NCI-H2196 treated with DMSO at 0.1 percent for 48 hours (cell line): ENCODE data around the gene WDFY3.

Source experiments
- DNase-seq: peaks from one replicate; lab custom pipeline; 2025; ENCODE audit not compliant: unreplicated experiment; lab: John Stamatoyannopoulos, UW

Gene WDFY3, protein sequence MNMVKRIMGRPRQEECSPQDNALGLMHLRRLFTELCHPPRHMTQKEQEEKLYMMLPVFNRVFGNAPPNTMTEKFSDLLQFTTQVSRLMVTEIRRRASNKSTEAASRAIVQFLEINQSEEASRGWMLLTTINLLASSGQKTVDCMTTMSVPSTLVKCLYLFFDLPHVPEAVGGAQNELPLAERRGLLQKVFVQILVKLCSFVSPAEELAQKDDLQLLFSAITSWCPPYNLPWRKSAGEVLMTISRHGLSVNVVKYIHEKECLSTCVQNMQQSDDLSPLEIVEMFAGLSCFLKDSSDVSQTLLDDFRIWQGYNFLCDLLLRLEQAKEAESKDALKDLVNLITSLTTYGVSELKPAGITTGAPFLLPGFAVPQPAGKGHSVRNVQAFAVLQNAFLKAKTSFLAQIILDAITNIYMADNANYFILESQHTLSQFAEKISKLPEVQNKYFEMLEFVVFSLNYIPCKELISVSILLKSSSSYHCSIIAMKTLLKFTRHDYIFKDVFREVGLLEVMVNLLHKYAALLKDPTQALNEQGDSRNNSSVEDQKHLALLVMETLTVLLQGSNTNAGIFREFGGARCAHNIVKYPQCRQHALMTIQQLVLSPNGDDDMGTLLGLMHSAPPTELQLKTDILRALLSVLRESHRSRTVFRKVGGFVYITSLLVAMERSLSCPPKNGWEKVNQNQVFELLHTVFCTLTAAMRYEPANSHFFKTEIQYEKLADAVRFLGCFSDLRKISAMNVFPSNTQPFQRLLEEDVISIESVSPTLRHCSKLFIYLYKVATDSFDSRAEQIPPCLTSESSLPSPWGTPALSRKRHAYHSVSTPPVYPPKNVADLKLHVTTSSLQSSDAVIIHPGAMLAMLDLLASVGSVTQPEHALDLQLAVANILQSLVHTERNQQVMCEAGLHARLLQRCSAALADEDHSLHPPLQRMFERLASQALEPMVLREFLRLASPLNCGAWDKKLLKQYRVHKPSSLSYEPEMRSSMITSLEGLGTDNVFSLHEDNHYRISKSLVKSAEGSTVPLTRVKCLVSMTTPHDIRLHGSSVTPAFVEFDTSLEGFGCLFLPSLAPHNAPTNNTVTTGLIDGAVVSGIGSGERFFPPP (N-terminal part only)

DNA sequence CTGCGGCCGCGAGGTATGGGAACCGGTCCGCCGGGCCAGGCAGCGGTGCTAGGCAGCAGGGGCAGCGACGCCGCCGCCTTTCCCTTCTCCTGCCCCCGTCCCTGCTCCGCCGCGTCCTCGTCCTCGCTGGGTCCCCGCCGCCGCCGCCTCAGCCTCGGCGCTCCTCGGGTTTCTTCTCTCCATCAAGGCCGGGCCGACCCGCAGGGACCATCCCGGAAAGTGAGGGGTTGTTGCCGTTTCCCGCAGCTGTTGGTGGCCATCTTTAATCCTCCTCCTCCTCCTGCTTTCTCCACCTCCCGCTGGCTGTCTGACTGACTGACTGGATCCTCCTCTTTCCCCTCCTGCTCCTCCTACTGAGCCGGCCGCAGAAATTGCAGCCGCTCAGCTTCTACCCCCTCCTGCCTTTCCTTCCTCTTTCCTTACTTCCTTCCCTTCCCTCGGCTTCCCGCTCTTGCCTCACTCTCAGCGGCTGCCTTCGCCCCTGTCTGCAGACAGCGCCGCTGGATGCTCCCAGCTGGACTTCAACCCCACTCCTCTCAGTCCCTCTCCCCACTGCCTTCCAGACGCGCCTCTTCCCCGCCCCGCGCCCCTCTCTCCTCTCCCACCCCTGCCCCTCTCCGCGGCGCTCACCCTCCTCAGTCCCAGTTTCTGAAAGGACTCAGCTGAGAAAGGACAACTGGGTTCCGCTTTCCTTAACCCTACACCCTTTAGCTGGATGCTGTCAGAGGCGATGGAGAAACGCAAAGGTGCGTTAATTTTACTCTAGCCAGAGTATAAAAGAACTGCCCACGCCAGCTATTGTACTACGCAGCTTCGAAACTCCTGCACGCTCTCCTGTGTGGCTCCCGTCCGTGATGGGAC lies at the start of gene WDFY3:
Gene WDFY3, minus strand, starts transcription at position 309 of the 861 bp plus-strand sequence. CDS start 106,099 bp downstream, outside the sequence.
- DNase-seq: peak; percentile 51

DNA sequence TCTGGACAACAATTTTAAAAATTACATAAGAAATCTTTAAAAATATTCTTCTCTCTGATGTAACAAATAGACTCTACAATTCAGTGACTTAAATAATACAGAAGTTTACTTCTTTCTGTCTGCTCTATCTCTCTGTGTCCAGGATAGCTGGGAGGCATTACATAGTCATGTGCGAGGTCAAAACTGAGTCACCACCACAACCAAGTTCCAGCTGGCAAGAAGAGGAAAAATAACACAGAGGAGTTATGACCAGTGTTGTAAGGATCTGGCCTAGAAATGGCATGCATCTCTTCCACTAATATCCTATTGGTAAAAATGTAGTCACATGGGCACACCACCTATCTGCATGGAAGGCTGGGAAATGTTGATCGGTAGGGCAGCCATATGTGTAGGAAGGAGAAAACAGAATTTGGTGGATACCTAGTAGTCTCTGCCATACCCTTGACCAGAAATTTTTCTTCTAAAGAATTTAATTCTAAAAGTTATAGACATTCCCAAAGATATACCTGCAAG lies 39.4 kb upstream of the WDFY3 start:
- DNase-seq: no peak

DNA sequence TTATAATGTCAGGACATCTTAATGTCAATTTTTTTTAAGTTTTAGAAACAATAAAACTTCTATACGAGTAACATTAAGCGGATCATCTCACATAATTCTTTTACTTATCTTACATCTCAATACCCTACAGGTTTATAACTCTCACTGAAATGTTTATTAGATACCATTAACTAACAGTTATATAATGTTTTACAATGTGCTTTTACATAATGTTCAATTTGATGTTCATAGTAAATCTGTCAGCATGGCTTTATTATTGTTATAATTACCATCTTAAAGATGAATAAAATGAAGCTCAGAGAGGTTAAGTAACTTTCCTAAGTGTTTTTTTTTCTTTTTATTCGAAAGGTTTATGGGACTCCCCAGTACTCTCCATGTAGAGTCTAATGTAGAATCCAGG lies 33.9 kb upstream of the WDFY3 start:
- DNase-seq: no peak

DNA sequence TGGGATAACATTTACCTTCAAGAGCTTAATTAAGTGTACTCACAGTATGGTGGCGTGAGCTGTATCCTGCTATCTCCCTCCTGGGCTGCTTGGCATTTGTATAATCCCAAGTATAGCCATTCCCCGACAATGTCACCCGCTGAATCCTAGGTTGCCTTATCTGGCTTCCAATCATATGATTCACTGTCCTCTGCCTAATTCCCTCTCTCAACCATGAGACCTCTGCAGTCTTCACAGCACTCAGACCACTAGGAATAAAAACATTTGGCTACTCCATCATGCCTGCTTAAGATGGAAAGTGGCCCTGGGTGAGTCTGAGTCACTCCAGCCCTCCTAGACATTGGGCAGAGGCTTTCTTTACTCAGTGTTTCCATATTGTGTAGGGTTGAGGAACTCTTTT lies 28.9 kb upstream of the WDFY3 start:
- no peak for DNase-seq

DNA sequence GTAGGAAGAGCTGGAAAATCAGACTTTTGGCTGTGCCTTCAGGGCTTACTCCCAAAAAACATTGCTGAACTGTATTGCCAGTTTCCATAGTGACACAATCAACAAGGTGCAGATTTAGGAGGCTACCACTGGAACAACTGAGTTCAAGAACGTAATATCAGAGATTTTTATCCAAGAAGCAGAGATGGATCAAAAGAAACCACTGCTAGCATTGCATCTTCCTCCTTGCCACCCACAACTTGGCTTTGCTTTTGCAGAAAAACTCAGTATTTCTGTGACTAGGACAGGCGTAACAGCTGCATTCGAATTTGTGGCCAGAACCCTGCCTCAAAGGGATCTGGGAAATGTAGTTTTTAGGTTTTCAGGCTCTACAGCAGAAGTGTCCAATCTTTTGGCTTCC lies 27.8 kb upstream of the WDFY3 start:
- no peak for DNase-seq

DNA sequence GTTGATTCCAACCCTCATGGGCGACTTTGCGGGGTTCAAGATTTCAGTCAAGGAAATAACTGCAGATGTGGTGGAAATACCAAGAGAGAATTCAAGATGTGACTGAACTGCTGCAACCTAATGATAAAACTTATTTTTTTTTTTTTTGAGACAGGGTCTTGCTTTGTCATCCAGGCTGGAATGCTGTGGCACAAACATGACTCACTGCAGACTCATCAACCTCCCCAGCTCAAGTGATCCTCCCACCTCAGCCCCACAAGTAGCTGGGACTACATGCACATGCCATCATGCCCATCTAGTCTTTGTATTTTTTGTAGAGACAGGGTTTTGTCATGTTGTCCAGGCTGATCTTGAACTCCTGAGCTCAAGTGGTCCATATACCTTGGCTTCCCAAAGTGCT lies 19.5 kb upstream of the WDFY3 start:
- DNase-seq: no peak

DNA sequence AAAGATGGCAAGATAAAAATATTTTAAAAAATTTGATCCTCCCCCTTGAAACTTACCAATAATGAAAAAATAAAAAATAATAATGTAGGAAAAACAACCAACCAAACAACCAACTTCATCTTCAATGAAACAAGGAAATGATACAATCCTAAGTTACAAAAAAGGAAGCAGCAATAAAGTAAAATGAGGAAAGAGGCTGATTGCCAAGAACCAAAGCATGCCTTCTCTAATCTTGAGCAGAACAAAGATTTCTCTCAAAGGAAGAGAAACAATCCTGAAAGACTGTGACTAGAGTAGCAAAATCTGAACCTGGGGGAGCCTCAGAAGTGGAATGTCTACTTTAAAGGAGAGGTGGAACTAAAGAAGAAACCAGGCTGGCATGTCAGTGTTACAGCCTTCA lies 10.9 kb upstream of the WDFY3 start:
- DNase-seq: no peak

DNA sequence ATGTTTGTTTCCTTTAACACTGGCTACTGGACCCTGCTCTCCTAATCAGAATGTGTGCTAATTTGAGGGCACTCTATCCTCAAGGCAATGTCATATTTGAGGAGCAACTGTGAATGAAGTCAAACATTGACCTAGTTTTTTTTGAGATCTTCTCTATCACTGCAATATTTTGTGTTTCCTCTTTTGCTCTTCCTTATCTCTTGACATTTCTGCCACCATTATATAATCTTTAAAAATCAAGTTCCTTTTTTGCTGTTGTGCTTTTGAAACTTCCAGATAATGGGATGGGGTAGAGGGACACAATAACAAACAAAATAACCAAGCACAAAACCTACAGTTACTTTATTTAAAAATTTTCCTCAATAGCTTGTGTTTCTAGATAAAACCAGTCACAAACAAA lies 7.4 kb upstream of the WDFY3 start:
- DNase-seq: no peak

DNA sequence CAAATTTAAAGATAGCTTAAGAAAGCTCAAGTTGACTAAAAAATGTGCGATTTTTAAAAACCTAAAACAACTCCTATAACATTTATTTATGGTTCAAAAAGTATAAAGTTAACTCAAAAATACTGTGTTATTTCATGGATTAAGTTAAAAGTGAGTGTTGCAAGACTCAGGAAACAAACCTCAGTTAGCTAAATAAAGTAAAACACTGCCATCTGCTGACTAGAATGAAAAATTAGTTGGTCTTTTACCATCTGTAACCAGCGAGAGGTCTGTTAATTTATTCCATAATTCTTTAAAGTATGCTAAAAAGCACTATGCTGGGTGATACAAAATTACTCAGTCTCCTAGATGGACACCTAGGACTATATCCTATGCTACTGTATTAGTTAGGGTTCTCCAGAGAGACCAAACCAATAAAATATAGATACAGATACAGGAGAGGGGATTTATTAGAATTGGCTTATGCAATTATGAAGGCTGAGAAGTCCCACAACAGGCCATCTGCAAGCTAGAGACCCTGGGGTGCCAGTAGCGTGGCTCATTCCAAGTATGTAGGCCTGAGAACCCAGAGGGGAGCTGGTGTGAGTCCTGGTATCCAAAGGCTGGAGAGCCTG lies 4.9 kb upstream of the WDFY3 start:
- DNase-seq: no peak

DNA sequence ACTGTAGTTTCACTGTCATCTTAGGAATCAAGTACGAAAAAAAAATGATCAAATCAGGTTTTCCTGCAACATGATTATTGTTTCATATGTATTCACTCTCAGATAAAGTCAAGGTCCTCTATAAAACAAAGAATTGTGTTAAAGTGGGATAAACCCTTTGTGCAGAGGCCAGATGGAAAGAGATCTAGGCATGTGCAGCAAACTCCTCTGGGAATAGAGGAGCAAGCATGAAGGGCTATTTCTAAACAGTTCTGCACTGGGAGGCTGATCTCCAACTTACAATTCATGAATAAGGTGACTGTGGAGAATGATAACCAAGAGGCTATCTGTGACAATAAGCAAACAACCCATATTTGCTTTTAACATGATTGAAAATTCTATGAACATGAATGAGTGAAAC lies 2.4 kb upstream of the WDFY3 start:
- DNase-seq: no peak

DNA sequence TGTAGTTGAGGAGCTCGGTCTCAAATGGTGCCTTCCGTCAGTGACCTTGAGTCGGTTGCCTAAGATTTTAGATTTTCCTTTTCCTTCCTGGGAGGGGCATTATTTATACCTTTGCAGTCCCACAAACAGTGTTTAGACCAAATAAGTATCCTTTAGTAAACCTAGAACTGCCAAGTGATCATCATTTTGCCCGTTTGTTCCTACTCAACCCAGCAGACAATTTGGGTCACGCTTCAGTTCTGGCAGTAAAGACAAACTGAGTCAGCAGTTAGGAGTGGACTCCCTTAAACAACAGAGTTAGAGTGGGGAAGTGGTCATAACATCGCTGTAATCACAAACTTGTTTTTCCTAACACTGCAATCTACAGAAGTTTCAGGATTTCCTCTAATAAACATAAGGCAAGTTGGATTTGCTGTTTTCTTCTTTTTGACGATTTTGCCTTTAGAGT lies 777 bp upstream of the WDFY3 start:
- DNase-seq: no peak

DNA sequence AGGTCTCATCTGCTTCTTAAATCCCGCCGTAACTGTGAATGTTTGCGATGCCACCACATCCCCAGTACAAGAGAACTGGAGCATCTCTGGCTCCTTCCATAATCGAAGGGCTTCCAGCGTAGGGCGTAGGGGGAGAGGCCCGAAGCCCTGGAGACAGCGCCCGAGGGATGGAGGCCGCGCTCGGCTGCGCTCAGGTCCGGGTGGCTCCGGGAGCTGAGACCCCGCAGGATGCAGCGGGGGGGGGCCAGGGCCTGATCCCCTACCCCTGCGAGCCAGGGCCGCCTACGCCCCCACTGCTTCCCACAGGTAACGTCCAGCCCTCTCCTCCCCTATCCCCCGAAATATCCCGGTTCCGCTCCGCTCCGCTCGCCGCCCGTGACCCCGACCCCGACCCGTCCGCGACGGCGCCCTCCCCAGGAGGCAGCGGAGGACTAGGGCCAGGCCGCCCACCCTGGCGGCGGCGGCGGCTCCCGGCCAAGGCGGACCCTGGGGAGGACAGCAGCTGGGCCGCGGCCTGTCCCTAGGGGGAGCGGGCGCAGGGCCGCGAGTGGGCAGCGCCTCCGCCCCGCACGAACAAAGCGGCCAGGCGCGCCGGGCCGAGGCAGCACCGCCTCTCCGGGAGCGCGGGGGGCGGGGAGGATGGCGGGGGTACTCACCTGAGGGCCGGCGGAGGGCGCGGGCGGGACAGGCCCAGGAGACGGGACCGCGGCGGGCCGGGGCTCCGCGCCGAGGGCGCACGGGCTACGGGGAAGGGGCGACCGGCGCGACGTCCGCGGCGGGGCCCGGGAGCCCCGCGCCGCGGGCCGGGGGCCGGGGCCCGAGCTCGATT lies 723 bp downstream of the WDFY3 start:
- no peak for DNase-seq

DNA sequence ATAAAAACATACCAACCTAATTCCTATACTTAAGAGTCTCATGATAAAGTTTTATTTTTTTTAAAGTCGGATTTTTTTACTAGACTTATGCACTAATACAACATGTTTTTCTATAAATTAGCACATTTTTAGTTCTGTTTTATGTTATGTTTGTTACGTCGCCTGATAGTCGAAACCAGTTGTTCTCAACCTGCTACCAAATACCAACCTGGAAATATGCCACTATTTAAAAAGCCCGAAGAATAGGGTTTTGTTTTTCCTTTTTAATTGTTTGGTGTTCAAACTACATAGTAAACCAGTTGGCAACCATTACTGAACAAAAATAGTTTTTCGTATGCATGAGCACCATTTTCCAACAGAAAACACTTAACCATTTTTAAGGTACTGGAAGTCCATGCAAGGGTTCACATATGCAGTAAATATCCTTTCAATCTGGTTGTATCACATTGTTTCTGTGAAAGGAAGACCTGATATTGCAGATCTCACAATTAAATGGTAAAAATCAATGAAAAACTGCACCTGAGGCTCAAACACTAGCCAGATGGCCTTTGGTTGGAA lies 1.4 kb downstream of the WDFY3 start:
- no peak for DNase-seq

DNA sequence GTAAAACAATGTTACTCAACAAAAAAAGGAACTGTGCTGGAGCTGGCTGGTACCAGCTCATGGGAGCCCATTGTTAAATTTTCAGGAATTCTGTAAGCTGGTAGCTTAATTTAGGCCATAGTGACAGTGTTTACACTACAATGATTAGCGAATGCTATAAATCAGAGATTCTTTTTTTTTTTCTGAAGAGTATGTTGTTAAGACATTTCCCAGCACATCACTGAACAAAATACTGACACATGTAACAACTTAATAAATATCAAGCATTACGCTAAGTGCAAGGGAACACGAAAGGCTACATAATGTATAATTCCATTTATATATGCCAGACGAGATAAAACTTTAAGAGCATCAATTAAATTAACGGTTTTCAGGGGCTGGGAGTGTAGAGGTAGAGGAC lies 4.4 kb downstream of the WDFY3 start:
- no peak for DNase-seq

DNA sequence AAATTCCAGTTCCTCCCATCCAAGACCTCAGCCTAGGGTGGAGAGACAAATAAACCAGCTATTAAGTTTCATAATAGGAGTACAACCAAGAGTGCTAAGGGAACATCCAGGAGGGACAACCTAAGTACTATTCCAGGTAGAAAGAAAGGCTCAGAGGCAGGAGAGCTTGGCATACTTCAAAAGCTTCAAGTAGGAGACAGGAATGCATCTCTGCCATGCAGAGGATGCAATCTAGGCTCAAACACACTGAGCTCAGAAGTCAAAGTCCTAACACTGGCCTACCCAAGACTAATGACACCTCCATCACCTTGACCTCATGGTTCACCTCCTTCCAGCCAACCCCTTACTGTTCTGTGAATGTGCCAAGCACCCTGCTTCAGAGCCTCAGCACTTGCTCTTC lies 8.1 kb downstream of the WDFY3 start:
- DNase-seq: no peak

DNA sequence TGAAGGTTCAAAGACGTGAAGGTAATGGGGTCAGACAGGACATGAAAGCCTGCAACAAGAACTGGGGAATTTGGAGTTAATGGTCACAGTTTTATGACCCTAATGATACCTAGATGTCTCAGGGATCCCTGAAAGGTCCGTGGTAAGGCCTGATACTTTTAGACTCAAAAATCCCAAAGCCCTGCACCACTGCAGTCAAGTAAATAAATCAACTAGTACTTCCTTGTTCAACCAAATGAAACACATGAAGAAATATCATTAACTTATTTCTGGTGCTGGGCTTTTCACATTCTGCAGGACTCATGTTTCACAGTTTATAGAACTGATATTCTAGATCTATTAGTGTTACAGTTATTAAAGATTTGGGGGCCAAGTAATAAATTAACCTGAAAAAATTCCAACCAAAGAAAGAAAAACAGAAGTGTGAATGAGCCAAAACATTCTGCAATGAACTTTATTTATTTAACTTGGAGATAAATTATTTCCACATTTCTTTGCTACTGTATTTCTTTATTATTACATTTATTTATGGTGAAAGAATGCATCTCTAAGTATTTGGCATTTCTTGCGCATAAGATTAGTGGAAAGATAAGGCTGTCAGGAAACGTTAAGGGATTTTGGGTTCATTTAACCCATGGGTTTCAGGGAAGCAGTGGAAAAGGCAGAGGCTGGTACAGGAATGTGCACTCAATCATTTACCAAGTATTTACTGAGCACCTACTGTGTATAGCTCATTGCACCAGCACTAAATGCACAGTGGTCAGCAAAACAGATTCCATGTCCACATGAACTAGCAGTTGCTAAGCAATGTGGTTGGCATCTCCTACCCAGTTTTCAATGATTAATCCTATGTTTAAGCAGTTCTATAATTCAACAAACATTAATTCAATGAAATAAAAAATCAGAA lies 8.7 kb downstream of the WDFY3 start:
- no peak for DNase-seq

DNA sequence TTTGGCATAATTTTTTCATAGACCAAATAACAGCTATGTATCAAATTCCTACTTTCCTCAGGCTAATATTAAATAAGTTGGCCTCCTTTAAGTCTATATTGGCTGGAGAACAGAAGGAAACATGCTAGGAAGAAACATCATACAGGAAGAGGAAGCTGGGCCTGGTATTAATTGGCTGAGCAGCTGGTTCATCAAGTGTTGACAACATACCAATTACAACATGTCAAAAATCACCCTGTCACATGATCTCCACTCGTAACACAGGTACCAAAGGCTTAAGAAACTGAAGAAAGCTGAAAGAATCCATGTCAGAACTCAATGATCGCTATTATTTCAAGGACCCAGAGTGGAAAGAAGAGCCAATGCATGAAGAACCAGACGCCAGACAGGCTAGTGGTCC lies 10.5 kb downstream of the WDFY3 start:
- DNase-seq: no peak
